SIG-M5 treated with dmso at 0.1 percent for 504 hours (cell line): ENCODE measurements around the gene MEGF6.

Experiments used
- DNase-seq: peaks from one replicate; lab custom pipeline; 2025; ENCODE audit not compliant: unreplicated experiment; lab: John Stamatoyannopoulos, UW

The MEGF6 gene

GRCh38 chr1:3453203-3453761 is 158.0 kb downstream of the MEGF6 start:
- DNase-seq = peak; percentile 57

GRCh38 chr1:3452866-3453175 is 158.5 kb downstream of the MEGF6 start:
- DNase-seq = no peak

GRCh38 chr1:3451994-3452865 is 159.1 kb downstream of the MEGF6 start:
- DNase-seq = no peak

- DNase-seq = no peak
Measured at GRCh38 chr1:3450983-3451382, 160.3 kb downstream of the MEGF6 start.

- DNase-seq = no peak
Measured at GRCh38 chr1:3450202-3450863, 161.0 kb downstream of the MEGF6 start.

- DNase-seq = no peak
Measured at GRCh38 chr1:3444736-3445135, 166.6 kb downstream of the MEGF6 start.

- DNase-seq = no peak
Measured at GRCh38 chr1:3444298-3444697, 167.0 kb downstream of the MEGF6 start.

GRCh38 chr1:3443807-3444206 is 167.5 kb downstream of the MEGF6 start:
- no peak for DNase-seq

- DNase-seq = no peak
Measured at GRCh38 chr1:3442901-3443300, 168.4 kb downstream of the MEGF6 start.

- no peak for DNase-seq
Measured at GRCh38 chr1:3442331-3442730, 169.0 kb downstream of the MEGF6 start.

- DNase-seq = no peak
Measured at GRCh38 chr1:3441880-3442279, 169.4 kb downstream of the MEGF6 start.

GRCh38 chr1:3441410-3441847 is 169.9 kb downstream of the MEGF6 start:
- DNase-seq = no peak

GRCh38 chr1:3440711-3441409 is 170.4 kb downstream of the MEGF6 start:
- DNase-seq = no peak

GRCh38 chr1:3440300-3440681 is 171.0 kb downstream of the MEGF6 start:
- no peak for DNase-seq
